GM12878 (cell line): ENCODE measurements around the gene DPYSL3. TPM values are rescaled to one million over a fixed set of nuclear protein-coding genes. Genes with fewer than 3 reads are reported as not detected.

ENCODE experiments used
- ATAC-seq: fragments of 200-7000 bp; cut with Tn5 transposase; 3 replicates; pipeline ENCODE4 v1.9.1; 2020; ENCODE audit warnings: mild to moderate bottlenecking, moderate library complexity
- BruUV-seq: library from RNA; stranded (reverse); fragments of 400-500 nt; replicated peaks from 2 replicates; lab custom pipeline; 2021; lab: Mats Ljungman, UMichigan
- CTCF ChIA-PET: fragments of 300-600 bp; sonication (Branson Sonifier 250); formaldehyde crosslinking; extraction: SDS; loops from one replicate; lab custom pipeline; 2021; ENCODE audit warnings: inconsistent platforms; lab: Yijun Ruan, JAX
- POLR2A ChIA-PET: fragments of 350-600 bp; formaldehyde crosslinking; extraction: SDS; loops from one replicate; lab custom pipeline; 2021; ENCODE audit warnings: inconsistent platforms; lab: Charles Lee
- RAD21 ChIA-PET: fragments of 300-600 bp; sonication (Branson Sonifier 250); formaldehyde crosslinking; loops from one replicate; lab custom pipeline; 2023; ENCODE audit warnings: antibody characterized with exemption; ENCODE audit not compliant: unreplicated experiment; lab: Charles Lee
- SMC1A ChIA-PET: fragments of 300-600 bp; sonication (Branson Sonifier 250); formaldehyde crosslinking; loops from one replicate; lab custom pipeline; 2023; ENCODE audit not compliant: unreplicated experiment, uncharacterized antibody; lab: Charles Lee
- DNase-seq: peaks from one replicate; pipeline ENCODE4 v3.0.0-alpha.2; 2011; ENCODE audit warnings: low read depth, low spot score
- FAIRE-seq: peaks from 3 replicates; lab custom pipeline; 2011; peaks lifted over from hg19 to GRCh38; lab: Jason Lieb, UNC
- H2AFZ ChIP-seq: 2 replicates; pipeline ENCODE4 v1.6.0; 2011; ENCODE audit warnings: low read depth, low read length, control low read depth; ENCODE audit not compliant: control insufficient read depth
- H3K27ac ChIP-seq: 2 replicates; pipeline ENCODE4 v1.5.1; 2011; ENCODE audit warnings: control low read depth; ENCODE audit not compliant: control insufficient read depth, insufficient read depth
- H3K27me3 ChIP-seq, 2 experiments: replicated peaks in 1 of 2; 2 replicates each; pipeline versions ENCODE4 v1.6.0 to v1.6.1; 2011; ENCODE audit warnings: low read length in 1 of 2; ENCODE audit not compliant: control insufficient read depth in 2 of 2, insufficient read depth in 2 of 2
- H3K36me3 ChIP-seq, 2 experiments: 2 replicates each; pipeline ENCODE4 v1.5.1; 2011; ENCODE audit warnings: low read length in 1 of 2; ENCODE audit not compliant: control insufficient read depth in 2 of 2, insufficient read depth in 2 of 2
- H3K4me1 ChIP-seq: 2 replicates; pipeline ENCODE4 v1.6.1; 2011; ENCODE audit warnings: mild to moderate bottlenecking, low read length, moderate library complexity, mixed read lengths; ENCODE audit not compliant: control insufficient read depth, insufficient read depth
- H3K4me2 ChIP-seq: 2 replicates; pipeline ENCODE4 v1.6.0; 2011; ENCODE audit warnings: control low read depth; ENCODE audit not compliant: control insufficient read depth, insufficient read depth
- H3K4me3 ChIP-seq: fragments of 200-600 bp; sonication (generic); 2 replicates; pipeline ENCODE4 v1.5.1; 2016
- H3K79me2 ChIP-seq: 2 replicates; pipeline ENCODE4 v1.6.0; 2011; ENCODE audit warnings: low read length; ENCODE audit not compliant: control insufficient read depth, insufficient read depth
- H3K9ac ChIP-seq: 2 replicates; pipeline ENCODE4 v1.8.0; 2011; ENCODE audit warnings: low read length, control low read depth, mixed read lengths; ENCODE audit not compliant: control insufficient read depth, insufficient read depth
- H3K9me3 ChIP-seq: replicated peaks from 3 replicates; pipeline ENCODE4 v1.5.1; 2011; ENCODE audit warnings: mild to moderate bottlenecking, low read length; ENCODE audit not compliant: control insufficient read depth, insufficient read depth
- H4K20me1 ChIP-seq: 2 replicates; pipeline ENCODE4 v1.6.0; 2011; ENCODE audit not compliant: control insufficient read depth, insufficient read depth
- MEF2B ChIP-seq: fragments of 450-650 bp; IDR thresholded peaks from 2 replicates; pipeline ENCODE4 v1.6.1; 2018; ENCODE audit warnings: mild to moderate bottlenecking, moderate library complexity; ENCODE audit not compliant: partially characterized antibody, poor library complexity, severe bottlenecking
- NR2C2 ChIP-seq: IDR thresholded peaks from 2 replicates; pipeline ENCODE4 v1.6.1; 2011; ENCODE audit warnings: borderline replicate concordance, low read depth; ENCODE audit not compliant: control insufficient read depth, insufficient read length
- PKNOX1 ChIP-seq: fragments of 450-650 bp; IDR thresholded peaks from 2 replicates; pipeline ENCODE4 v1.6.1; 2016; ENCODE audit warnings: mild to moderate bottlenecking
- RBBP5 ChIP-seq: fragments of 200-600 bp; sonication (generic); conservative IDR thresholded peaks from 2 replicates; pipeline ENCODE4 v1.6.1; 2016
- WGBS: methylation state at CpG from one replicate; pipeline ENCODE4 v1.1.6; 2016; ENCODE audit warnings: low lambda C conversion rate; ENCODE audit not compliant: insufficient replicate concordance, insufficient coverage; ENCODE audit errors: missing lambda C conversion rate; 5-methylcytosine and 5-hydroxymethylcytosine counted together
- in situ Hi-C: fragments of 300-500 bp; cut with MboI; formaldehyde crosslinking; loops from 9 replicates; pipeline ENCODE4 v1.14.3; 2018; ENCODE audit warnings: mixed read lengths
- intact Hi-C: fragments of 100-400 bp; cut with micrococcal nuclease; formaldehyde crosslinking; loops from one replicate; pipeline ENCODE4 v1.14.2; 2022; ENCODE audit not compliant: unreplicated experiment
- polyA plus RNA-seq, 11 experiments: library from polyadenylated mRNA; depleted of rRNA in 4 of 11; unstranded in 6 of 11; stranded (reverse) in 5 of 11; fragments of >200 nt; fragmentation: Nextera tagmentation in 4 of 11; fragmentation: Illumina TruSeq in 1 of 11; extraction: Ambion mirVana in 4 of 11; extraction: Trizol in 1 of 11; gene quantifications; 1 replicate in 1 of 11; 2 replicates in 10 of 11; pipeline versions ENCODE4 v1.2.1 to v1.2.3, GENCODE V29; 2011 to 2016; ENCODE audit warnings: inconsistent platforms in 2 of 11, missing spikeins in 2 of 11, low read depth in 1 of 11
- total RNA-seq, 4 experiments: library from RNA; depleted of rRNA in 3 of 4; stranded (reverse); fragments of >200 nt in 3 of 4; fragmentation: Illumina TruSeq in 1 of 4; extraction: Trizol in 1 of 4; gene quantifications; 2 replicates each; pipeline versions ENCODE4 v1.2.1 to v1.2.3, GENCODE V29; 2013 to 2021
- TF ChIP-seq, protein P1 (sequence below): IDR thresholded peaks from 2 replicates; pipeline ENCODE4 v1.6.1; 2011; ENCODE audit warnings: mild to moderate bottlenecking, low read depth, low read length, moderate library complexity; ENCODE audit not compliant: insufficient replicate concordance

The DPYSL3 gene
- total and polyA plus RNA-seq, 10 of the 15 experiments (the other 5 are each of a cell fraction or from before 2014, with no cell fraction given), result 0.08 to 1.5 (median 0.45) TPM; not detected in 1

GRCh38 chr5:147436596-147436995 lies 73.3 kb downstream of the DPYSL3 start:
- H3K4me1 ChIP-seq, result no peaks in the 10 kb centered on the region
- no peak overlapping the region for H2AFZ ChIP-seq
- intact Hi-C loops, result no loop called here
- no peaks in the 10 kb centered on the region for H3K36me3 ChIP-seq
- WGBS, result 27% methylated on average over 3 of the region's 3 CpGs
- no peak overlapping the region for H3K9ac ChIP-seq
- no peak overlapping the region for H3K4me2 ChIP-seq
- CTCF ChIA-PET, result interaction anchor here (1.1 kb wide), 1 partner anchor 44 kb away, joined by 3 read pairs; no protein-coding TSS in a partner anchor
- in situ Hi-C loops, result no loop called here
- H3K79me2 ChIP-seq, result no peaks in the 10 kb centered on the region
- no peaks in the 10 kb centered on the region for H4K20me1 ChIP-seq
- SMC1A ChIA-PET, result no interaction called here
- H3K9me3 ChIP-seq, result no peaks in the 10 kb centered on the region
- TF ChIP-seq NR2C2 (no peak), RBBP5 (no peak), MEF2B (peak; percentile 48), PKNOX1 (peak; percentile 92)
- TF ChIP-seq, protein P1, sequence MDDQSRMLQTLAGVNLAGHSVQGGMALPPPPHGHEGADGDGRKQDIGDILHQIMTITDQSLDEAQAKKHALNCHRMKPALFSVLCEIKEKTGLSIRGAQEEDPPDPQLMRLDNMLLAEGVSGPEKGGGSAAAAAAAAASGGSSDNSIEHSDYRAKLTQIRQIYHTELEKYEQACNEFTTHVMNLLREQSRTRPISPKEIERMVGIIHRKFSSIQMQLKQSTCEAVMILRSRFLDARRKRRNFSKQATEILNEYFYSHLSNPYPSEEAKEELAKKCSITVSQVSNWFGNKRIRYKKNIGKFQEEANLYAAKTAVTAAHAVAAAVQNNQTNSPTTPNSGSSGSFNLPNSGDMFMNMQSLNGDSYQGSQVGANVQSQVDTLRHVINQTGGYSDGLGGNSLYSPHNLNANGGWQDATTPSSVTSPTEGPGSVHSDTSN, result peak; percentile 56
- FAIRE-seq (no peak), DNase-seq (no peak), ATAC-seq (peak; percentile 75)
- BruUV-seq, result no TSS peak
- POLR2A ChIA-PET, result no interaction called here
- no peak overlapping the region for H3K4me3 ChIP-seq
- no peaks in the 10 kb centered on the region; a peak in 2 of 4 replicates for H3K27me3 ChIP-seq
- H3K27ac ChIP-seq, result no peak overlapping the region
- RAD21 ChIA-PET, result interaction anchor here (1.2 kb wide), 1 partner anchor 13 kb away, joined by 3 read pairs; no protein-coding TSS in a partner anchor
